ENCODE data around the gene CSRNP3.

The CSRNP3 gene

DNA sequence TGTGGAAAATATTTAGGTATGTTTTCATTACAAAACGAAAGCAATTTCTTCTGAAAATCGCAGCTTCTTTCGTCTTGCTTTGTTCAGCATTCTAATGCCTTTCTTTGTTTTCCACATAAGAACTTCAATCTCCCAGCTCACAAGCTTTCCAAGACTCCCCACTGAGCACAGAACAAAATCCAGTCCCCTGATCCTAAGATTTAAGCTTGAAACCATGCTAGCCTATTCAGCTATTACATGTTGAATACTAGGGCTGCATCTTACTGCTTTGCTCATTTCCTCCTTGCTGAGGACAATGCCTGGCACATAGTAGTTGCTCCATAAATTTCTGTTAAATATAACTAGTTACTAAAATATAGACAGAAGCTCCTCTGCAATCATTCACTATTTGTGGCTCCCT is 163.9 kb downstream of the CSRNP3 start:
- no peaks in the 10 kb centered on the region for H3K9me3 ChIP-seq (ENCODE audit: low read length)
- H3K4me1 ChIP-seq (ENCODE audit: insufficient read depth, low read length, severe bottlenecking) = peaks cover 14% of the 10 kb centered on the region
- H2AFZ ChIP-seq (ENCODE audit: low read length) = no peak overlapping the region
- H3K4me3 ChIP-seq (ENCODE audit: low read depth, low read length, poor library complexity, severe bottlenecking) = no peak overlapping the region
- no peaks in the 10 kb centered on the region for H3K9me2 ChIP-seq (ENCODE audit: low read depth, low read length)
- no peak overlapping the region for H3K4me2 ChIP-seq (ENCODE audit: low read length)
- H3K79me2 ChIP-seq (ENCODE audit: insufficient read depth, low read length) = no peaks in the 10 kb centered on the region
- H3K9ac ChIP-seq (ENCODE audit: low read length) = no peak overlapping the region
- no peaks in the 10 kb centered on the region for H3F3A ChIP-seq (ENCODE audit: insufficient read depth, low read length)
- H3K36me3 ChIP-seq (ENCODE audit: insufficient read depth, low read length) = no peaks in the 10 kb centered on the region
- H4K20me1 ChIP-seq (ENCODE audit: insufficient read depth, low read length) = no peaks in the 10 kb centered on the region
- H3K27me3 ChIP-seq (ENCODE audit: insufficient read depth, low read length) = no peaks in the 10 kb centered on the region
- no peak overlapping the region for H3K27ac ChIP-seq (ENCODE audit: low read depth, low read length, poor library complexity, severe bottlenecking)
- TF ChIP-seq, protein P1, sequence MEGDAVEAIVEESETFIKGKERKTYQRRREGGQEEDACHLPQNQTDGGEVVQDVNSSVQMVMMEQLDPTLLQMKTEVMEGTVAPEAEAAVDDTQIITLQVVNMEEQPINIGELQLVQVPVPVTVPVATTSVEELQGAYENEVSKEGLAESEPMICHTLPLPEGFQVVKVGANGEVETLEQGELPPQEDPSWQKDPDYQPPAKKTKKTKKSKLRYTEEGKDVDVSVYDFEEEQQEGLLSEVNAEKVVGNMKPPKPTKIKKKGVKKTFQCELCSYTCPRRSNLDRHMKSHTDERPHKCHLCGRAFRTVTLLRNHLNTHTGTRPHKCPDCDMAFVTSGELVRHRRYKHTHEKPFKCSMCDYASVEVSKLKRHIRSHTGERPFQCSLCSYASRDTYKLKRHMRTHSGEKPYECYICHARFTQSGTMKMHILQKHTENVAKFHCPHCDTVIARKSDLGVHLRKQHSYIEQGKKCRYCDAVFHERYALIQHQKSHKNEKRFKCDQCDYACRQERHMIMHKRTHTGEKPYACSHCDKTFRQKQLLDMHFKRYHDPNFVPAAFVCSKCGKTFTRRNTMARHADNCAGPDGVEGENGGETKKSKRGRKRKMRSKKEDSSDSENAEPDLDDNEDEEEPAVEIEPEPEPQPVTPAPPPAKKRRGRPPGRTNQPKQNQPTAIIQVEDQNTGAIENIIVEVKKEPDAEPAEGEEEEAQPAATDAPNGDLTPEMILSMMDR (IDR thresholded peaks at IDR 0.05; ENCODE audit: low read length) = no peak
- no peak for TF ChIP-seq EZH2 (IDR thresholded peaks at IDR 0.05; ENCODE audit: borderline replicate concordance, low read length)

DNA sequence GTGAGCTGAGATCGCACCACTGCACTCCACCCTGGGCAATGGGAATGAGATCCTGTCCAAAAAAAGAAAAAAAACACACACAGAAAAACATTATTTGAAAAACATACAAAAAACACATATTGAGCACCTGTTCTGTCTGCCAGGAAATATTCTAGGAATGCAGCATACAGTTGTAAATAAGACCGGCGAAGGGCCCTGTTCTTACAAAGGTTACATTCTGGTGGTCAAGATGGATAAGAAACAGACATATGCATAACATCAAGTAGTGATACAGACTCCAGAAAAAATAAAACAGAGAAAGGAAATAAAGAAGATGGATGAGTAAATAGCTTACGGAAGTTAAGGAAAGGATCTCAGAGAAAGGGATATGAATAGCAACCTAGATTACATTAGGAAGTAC is 164.8 kb downstream of the CSRNP3 start:
- Histone ChIP-seq H3K9me2 (ENCODE audit: low read depth, low read length) (no peaks in the 10 kb centered on the region), H3K4me2 (ENCODE audit: low read length) (no peak overlapping the region), H3K9me3 (ENCODE audit: low read length) (no peaks in the 10 kb centered on the region), H3K4me1 (ENCODE audit: insufficient read depth, low read length, severe bottlenecking) (peaks cover 9% of the 10 kb centered on the region), H4K20me1 (ENCODE audit: insufficient read depth, low read length) (no peaks in the 10 kb centered on the region), H3K27me3 (ENCODE audit: insufficient read depth, low read length) (no peaks in the 10 kb centered on the region), H2AFZ (ENCODE audit: low read length) (no peak overlapping the region), H3K27ac (ENCODE audit: low read depth, low read length, poor library complexity, severe bottlenecking) (no peak overlapping the region), H3K9ac (ENCODE audit: low read length) (no peak overlapping the region), H3K4me3 (ENCODE audit: low read depth, low read length, poor library complexity, severe bottlenecking) (no peak overlapping the region), H3F3A (ENCODE audit: insufficient read depth, low read length) (no peaks in the 10 kb centered on the region), H3K79me2 (ENCODE audit: insufficient read depth, low read length) (no peaks in the 10 kb centered on the region), H3K36me3 (ENCODE audit: insufficient read depth, low read length) (no peaks in the 10 kb centered on the region)
- TF ChIP-seq, protein P1 (IDR thresholded peaks at IDR 0.05; ENCODE audit: low read length) = no peak
- no peak for TF ChIP-seq EZH2 (IDR thresholded peaks at IDR 0.05; ENCODE audit: borderline replicate concordance, low read length)

GRCh38 chr2:165634855-165635254 is 165.4 kb downstream of the CSRNP3 start:
- Histone ChIP-seq H3K27me3 (ENCODE audit: insufficient read depth, low read length) (no peaks in the 10 kb centered on the region), H3K4me1 (ENCODE audit: insufficient read depth, low read length, severe bottlenecking) (peaks cover 4% of the 10 kb centered on the region), H3K4me3 (ENCODE audit: low read depth, low read length, poor library complexity, severe bottlenecking) (no peak overlapping the region), H3K36me3 (ENCODE audit: insufficient read depth, low read length) (no peaks in the 10 kb centered on the region), H3K9me3 (ENCODE audit: low read length) (no peaks in the 10 kb centered on the region), H3K79me2 (ENCODE audit: insufficient read depth, low read length) (no peaks in the 10 kb centered on the region), H4K20me1 (ENCODE audit: insufficient read depth, low read length) (no peaks in the 10 kb centered on the region), H3K4me2 (ENCODE audit: low read length) (no peak overlapping the region), H3F3A (ENCODE audit: insufficient read depth, low read length) (no peaks in the 10 kb centered on the region), H3K9ac (ENCODE audit: low read length) (no peak overlapping the region), H2AFZ (ENCODE audit: low read length) (no peak overlapping the region), H3K27ac (ENCODE audit: low read depth, low read length, poor library complexity, severe bottlenecking) (no peak overlapping the region), H3K9me2 (ENCODE audit: low read depth, low read length) (no peaks in the 10 kb centered on the region)
- TF ChIP-seq EZH2 (IDR thresholded peaks at IDR 0.05; ENCODE audit: borderline replicate concordance, low read length) = no peak
- TF ChIP-seq, protein P1 (IDR thresholded peaks at IDR 0.05; ENCODE audit: low read length) = no peak

Measured in OCI-LY1 (cell line).